Stimulated activated CD8-positive, alpha-beta memory T cell treated with anti-CD3 and anti-CD28 coated beads, Interleukin-15, amount 100 ng/mL, for 24 hours (primary cell): ENCODE measurements around the gene ZNF324B.
"Not testable (repeated sequence)": the region's sequence is repeated elsewhere in the genome, so short reads cannot be mapped to it uniquely, and the experiment has no call there.

Source experiments
- DNase-seq: peaks from one replicate; pipeline ENCODE4 v3.0.0-alpha.2; 2020; ENCODE audit warnings: low read depth

Gene ZNF324B

GRCh38 chr19:58480481-58480830 is 29.0 kb downstream of the ZNF324B start:
- no peak for DNase-seq

- DNase-seq = no peak
Measured at GRCh38 chr19:58480831-58481230, 29.4 kb downstream of the ZNF324B start.

- DNase-seq = no peak
Measured at GRCh38 chr19:58482372-58482771, 30.9 kb downstream of the ZNF324B start.

DNA sequence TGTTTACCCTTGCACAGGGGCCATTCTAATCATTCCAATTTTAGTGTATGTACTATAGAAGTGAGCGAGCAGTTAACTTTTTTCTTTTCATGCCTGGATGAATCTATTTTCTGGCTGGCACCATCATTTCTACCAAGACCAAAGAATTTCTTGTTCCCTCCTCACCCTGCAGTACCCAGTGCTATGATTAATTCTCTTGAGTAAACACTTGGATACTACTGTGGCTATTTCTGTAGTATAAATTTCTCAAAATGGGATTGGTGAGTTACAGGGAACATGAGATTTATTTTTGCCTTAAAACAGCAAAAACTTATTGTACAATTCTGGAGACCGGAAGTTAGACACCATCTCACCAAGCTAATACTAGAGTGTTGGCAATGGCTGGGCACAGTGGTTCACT is 32.4 kb downstream of the ZNF324B start:
- DNase-seq = no peak

DNA sequence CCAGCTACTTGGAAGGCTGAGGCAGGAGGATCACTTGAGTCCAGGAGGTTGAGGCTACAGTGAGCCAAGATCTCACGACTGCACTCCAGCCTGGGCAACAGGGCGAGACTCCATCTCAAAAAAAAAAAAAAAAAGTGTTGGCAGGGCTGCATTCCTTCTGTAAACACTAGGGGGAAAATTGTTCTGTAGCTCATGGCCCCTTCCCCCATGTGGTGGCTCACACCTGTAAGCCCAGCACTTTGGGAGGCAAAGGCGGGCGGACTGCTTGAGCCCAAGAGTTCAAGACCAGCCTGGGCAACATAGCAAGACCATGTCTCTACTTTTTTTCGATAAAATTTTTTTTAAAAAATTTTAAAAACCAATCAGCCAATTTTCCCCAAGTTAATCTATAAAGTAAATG is 32.9 kb downstream of the ZNF324B start:
- DNase-seq = not testable (repeated sequence)

- DNase-seq = no peak
Measured at GRCh38 chr19:58491393-58491792, 40.0 kb downstream of the ZNF324B start.

GRCh38 chr19:58492265-58492664 is 40.8 kb downstream of the ZNF324B start:
- DNase-seq = no peak

DNA sequence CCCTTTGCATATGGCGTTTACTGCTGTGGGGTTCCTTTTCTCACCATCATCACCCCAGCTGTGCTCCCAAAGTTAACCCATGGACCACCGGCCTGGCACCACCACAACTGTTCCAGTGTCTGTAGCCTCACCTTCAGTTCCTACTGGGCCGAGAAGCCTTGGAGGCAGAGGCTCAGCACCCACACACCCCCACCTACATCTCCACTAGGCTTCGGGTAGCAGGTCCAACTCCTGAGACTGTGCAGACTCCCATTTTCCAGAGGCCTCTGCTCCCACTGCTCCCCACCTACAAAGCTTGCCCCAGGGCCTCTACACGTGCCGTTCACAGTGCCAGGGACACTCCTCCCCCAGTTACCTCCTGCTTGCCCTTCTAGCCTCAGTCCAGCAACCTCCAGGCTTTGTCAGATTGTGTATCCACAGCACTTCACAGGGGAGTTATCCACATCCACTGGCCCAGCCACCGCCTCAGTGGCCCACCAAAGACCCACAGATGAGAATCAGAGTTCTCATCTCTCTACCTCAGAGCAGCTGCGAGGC is 46.3 kb downstream of the ZNF324B start:
- DNase-seq = no peak

DNA sequence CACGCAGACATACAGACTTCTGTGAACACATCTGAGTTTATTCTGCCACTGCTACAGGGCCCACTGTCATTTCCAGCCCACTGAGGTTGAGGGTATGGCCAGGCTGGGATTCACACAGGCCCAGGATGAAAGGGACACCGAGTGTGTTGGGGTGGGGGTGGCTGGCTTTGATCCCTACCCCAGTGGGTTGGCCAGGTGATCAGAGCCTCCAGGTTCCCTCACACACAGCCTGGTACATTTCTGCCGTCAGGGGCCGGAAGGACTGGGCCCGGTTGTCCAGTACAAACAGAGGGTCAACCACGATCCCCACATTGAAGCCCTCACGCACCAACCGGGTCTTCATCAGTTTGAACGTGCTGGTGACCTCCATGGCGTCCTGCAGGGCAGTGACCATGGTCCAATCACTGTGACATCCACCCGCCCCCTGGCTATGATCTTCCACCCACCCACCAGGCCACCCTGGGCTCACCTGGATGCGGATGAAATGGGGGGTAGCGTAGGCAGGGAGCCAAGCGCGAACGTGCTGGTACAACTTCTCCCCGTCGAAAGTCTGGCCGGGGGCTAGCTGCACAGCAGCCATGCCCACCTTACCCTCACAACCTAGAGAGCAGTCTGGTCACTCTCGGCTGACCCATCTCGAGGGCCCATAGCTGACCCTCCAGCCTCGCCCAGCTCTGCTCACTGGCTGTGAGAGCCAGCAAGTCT is 47.0 kb downstream of the ZNF324B start:
- DNase-seq = no peak

DNA sequence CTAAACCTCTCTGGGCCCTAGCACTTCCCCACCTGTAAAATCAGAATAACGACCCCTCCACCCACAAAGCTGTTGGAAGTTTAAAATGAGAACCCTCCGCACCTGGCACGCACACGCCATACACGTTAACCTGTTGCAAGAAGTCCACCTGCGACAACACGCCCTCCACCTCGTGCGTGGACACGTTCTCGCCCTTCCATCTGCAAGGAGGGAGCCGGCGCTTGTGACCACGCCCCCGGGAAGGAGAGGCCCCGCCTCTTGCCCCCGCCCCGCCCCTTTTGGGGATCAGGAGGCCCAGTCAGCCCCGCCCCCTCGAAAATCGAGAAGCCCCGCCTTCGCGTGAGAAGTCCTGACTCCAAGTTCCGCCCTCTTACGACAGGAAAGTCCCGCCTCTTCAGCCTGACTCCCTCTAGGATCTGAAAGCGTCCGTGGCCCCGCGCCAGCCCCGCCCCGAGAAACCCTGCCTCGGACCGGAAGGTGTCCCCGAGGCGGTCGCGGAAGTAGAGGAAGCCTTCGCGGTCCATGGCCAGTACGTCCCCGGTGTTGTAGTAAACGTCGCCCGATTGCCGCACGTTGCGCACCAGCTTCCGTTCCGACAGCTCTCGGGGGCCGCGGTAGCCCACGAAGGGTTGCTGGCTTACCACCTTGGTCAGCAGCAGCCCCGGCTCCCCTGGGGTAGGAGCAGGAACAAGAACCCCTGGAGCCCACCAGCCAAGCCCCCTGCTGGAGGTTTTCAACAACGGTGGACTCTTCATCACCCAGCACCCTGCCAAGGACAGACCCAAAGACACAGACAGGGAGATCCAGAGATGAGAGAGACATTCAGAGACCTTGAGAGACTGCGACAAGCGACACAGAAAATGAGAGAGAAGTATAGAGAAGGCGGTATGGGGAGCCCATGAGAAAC is 47.9 kb downstream of the ZNF324B start:
- DNase-seq = peak; percentile 93

DNA sequence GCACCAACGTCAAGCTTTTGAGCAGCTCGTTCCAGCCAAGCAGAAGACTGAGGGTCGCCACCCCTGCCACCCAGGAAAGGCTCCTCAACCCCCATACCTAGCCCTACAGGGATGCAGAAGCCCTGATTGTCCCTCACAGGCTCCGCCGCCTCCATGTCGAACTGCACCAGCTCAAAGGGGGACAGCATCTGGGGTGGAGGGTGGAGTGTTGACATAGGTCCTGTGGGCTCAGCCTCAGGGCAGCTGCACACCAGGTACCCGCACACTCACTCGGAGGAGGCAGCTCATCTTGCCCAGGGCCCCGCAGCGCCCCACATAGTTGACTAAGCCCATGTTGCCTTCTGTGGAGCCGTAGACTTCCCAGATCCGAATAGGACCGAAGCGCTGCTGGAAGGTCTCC is 48.8 kb downstream of the ZNF324B start:
- DNase-seq = no peak
